Large intestine (tissue), 3 donors: ENCODE results near the gene ABI3. TPM values are rescaled to one million over a fixed set of nuclear protein-coding genes. Genes with fewer than 3 reads are reported as not detected.

Source experiments
- DNase-seq, 2 donors: peaks; one replicate each; pipeline versions ENCODE4 v3.0.0 to v3.0.0-alpha.2; 2013
- H3K27ac ChIP-seq: one replicate; pipeline ENCODE4 v1.5.1; 2013; ENCODE audit warnings: low read length
- H3K27me3 ChIP-seq: 2 replicates; pipeline ENCODE4 v1.6.1; 2013; ENCODE audit warnings: low read length; ENCODE audit not compliant: control insufficient read depth, insufficient read depth
- H3K36me3 ChIP-seq: 2 replicates; pipeline ENCODE4 v1.6.1; 2013; ENCODE audit warnings: low read length; ENCODE audit not compliant: control insufficient read depth, insufficient read depth
- H3K4me1 ChIP-seq: one replicate; pipeline ENCODE4 v1.6.1; 2013; ENCODE audit warnings: low read length; ENCODE audit not compliant: control insufficient read depth, insufficient read depth
- H3K4me3 ChIP-seq: one replicate; pipeline ENCODE4 v1.5.1; 2013; ENCODE audit warnings: low read length
- H3K9me3 ChIP-seq: one replicate; pipeline ENCODE4 v1.6.1; 2013; ENCODE audit warnings: mild to moderate bottlenecking, low read depth, low read length, moderate library complexity; ENCODE audit not compliant: control insufficient read depth
- WGBS: methylation state at CpG from one replicate; pipeline ENCODE4 v1.1.5; 2013; ENCODE audit warnings: low lambda C conversion rate; ENCODE audit not compliant: insufficient coverage; 5-methylcytosine and 5-hydroxymethylcytosine counted together
- polyA plus RNA-seq: library from polyadenylated mRNA; unstranded; fragments of 120-200 nt; gene quantifications from one replicate; pipeline ENCODE4 v1.2.1, GENCODE V29; 2013

Gene ABI3
- polyA plus RNA-seq, 1 donor = 9.3 TPM

GRCh38 chr17:49224997-49225337 lies 14.5 kb downstream of the ABI3 start:
- WGBS = no CpG with 5 or more reads among the region's 11 CpGs
- no peaks in the 10 kb centered on the region for H3K36me3 ChIP-seq
- DNase-seq = no peak
- peaks cover 12% of the 10 kb centered on the region for H3K4me1 ChIP-seq
- peaks cover 77% of the 10 kb centered on the region for H3K27me3 ChIP-seq
- no peak overlapping the region for H3K27ac ChIP-seq
- peaks cover 13% of the 10 kb centered on the region for H3K9me3 ChIP-seq
- H3K4me3 ChIP-seq = no peak overlapping the region

DNA sequence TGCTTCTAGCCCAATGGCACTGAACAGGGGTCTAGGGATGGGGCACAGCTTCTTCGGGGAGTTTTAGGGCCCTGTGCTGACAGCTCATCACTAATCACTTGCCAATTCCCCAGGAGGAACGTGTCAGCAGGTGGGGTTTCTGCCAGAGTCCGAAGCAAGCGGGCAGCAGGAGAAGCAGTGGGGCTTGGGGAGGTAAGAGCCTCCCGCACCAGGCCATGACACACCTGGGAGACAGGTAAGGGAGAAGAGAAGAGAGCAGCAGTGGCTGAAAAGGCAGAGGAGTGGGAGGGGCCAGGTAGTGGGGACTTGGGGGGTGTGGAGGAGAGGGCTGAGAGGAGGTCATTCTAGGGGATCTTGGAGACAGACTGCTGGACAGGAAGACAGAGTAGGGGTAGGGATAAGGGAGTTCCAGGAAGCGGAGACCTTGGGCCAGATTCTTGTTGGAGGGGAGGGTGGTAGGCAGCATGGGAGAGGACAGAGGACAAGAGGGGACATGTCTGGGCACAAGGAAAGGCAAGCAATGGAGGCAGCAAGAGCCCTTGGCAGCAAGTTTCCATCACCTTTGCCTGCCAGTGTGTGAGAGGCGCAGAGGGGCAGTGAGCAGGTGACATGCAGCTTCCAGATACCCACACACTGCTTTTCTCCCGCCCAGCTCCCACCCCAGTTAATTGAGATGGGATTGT lies 15.2 kb downstream of the ABI3 start:
- H3K9me3 ChIP-seq = peaks cover 16% of the 10 kb centered on the region
- no peak for DNase-seq
- peaks cover 83% of the 10 kb centered on the region for H3K27me3 ChIP-seq
- H3K4me1 ChIP-seq = peaks cover 17% of the 10 kb centered on the region
- H3K4me3 ChIP-seq = no peak overlapping the region
- no peak overlapping the region for H3K27ac ChIP-seq
- H3K36me3 ChIP-seq = no peaks in the 10 kb centered on the region
- WGBS = 80% methylated on average over 1 of the region's 8 CpGs

DNA sequence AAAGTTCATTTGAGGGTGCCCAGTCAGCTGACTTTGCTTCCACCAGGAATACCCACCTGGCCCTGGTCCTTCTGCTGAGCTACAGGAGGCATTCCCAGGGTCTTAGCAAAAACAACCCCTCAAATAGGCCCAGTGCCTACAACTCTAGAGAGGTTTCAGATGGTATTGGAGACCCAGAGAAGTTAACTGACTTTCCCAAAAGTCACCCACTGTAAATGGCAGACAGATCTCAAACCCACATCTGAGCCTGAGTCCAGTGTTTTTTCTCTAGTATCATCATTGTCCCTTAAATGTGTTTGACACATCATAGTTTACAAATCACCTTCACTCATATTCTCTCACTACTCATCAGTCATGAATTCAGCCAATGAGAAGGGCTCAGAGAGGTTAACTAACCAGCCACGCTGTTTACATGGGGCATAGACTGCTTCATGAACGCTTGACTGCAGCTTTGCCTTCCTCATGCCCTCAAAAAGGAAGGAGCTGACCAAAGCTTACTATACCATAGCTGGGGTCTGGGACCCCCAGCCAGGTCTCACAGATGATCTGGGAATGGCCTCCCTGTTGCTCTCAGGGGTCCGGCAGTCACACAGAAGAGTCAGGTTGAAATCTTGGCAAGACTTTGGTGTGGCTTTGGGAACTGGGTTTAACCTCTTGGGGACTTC lies 16.4 kb downstream of the ABI3 start:
- H3K27ac ChIP-seq = no peak overlapping the region
- H3K4me1 ChIP-seq = peaks cover 21% of the 10 kb centered on the region
- peaks cover 94% of the 10 kb centered on the region for H3K27me3 ChIP-seq
- H3K9me3 ChIP-seq = peaks cover 16% of the 10 kb centered on the region
- DNase-seq = no peak
- no peak overlapping the region for H3K4me3 ChIP-seq
- no CpG with 5 or more reads among the region's 3 CpGs for WGBS
- no peaks in the 10 kb centered on the region for H3K36me3 ChIP-seq

GRCh38 chr17:49227436-49228261 lies 17.1 kb downstream of the ABI3 start:
- DNase-seq = peak in 1 of 2 donors; percentile 44
- no CpG with 5 or more reads among the region's 5 CpGs for WGBS
- Histone ChIP-seq H3K4me3 (no peak overlapping the region), H3K27me3 (peaks cover 87% of the 10 kb centered on the region), H3K27ac (no peak overlapping the region), H3K36me3 (no peaks in the 10 kb centered on the region), H3K4me1 (peaks cover 21% of the 10 kb centered on the region), H3K9me3 (peaks cover 16% of the 10 kb centered on the region)

DNA sequence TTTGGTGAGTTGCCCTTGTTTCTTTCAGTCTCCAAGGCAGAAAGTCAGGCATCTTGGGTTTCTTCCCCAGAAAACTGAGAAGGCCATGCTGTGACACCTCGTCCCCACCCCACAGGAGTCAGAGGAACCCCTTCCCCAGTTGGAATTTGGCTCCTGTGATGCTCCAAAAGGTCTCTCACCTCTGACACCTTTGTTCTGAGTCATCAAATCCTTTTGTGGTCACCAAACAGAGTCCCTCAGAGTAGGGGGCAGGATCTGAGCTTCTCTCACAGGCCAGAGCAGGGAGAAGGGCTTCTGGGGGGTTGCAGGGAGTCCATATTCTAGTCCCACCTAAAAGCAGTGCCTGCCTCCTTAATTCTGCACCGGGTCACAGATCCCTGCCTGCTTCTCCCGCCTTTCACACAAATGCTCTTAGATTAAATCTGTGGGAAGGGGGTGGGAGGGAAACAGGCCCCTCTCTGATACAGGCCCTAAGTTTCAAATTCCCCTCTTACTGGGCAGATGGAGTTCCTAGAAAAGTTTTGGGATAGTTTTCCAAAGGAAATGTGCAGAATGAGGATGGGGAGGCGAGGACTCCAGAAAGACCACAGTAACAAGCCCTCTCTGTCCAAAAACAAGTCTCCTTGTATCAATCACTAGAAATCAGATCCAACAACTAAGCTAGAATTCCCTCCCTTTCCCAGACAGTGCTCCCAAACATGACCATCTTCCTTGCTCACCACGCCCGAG lies 18.7 kb downstream of the ABI3 start:
- Histone ChIP-seq H3K9me3 (peaks cover 13% of the 10 kb centered on the region), H3K27me3 (peaks cover 71% of the 10 kb centered on the region), H3K36me3 (no peaks in the 10 kb centered on the region), H3K27ac (no peak overlapping the region), H3K4me3 (no peak overlapping the region), H3K4me1 (peaks cover 14% of the 10 kb centered on the region)
- no peak for DNase-seq
- no CpG with 5 or more reads among the region's 6 CpGs for WGBS

DNA sequence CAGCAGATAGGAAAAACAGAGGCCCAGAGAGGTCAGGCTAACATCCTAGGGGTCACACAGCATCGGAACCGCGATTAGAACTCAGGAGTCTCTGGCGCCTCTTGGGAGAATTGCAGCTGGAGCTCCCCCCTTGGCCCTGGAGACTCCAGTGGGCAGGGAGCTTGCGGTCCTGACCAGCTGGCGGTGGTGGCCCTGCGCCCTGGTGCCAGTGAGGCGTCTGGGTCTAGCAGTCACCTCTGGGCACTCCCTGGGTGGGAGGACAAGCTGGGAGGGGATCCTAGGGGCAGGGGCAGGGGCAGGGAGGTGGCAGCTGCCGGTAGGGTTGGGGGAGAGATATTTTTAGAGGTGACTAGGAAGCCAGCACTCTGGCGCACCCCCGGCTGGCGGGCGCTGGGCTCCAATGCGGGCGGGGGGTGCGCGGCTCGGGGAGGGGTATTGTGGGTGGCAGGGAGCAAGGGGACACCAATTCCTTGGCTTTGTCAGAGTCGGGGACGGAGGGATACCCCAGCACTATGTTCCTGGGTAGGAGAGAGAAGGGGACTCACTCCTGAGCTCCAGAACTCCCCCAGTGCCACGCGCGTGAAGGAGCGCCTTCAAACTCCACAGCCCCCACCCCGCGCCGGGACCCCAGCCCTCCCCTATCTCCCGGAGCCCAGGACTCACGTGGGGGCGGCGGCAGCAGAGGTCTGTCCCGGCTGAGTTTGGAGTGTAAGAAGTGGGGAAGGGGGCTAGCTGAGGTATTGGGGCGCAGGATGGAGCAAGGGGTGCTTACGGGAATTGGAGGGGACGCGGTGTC lies 19.5 kb downstream of the ABI3 start:
- H3K36me3 ChIP-seq = no peaks in the 10 kb centered on the region
- peak overlapping the region; percentile 59 for H3K4me3 ChIP-seq
- whole genome bisulfite sequencing = no CpG with 5 or more reads among the region's 36 CpGs
- no peak overlapping the region for H3K27ac ChIP-seq
- peaks cover 6% of the 10 kb centered on the region for H3K9me3 ChIP-seq
- peaks cover 9% of the 10 kb centered on the region for H3K4me1 ChIP-seq
- peaks cover 64% of the 10 kb centered on the region for H3K27me3 ChIP-seq
- no peak for DNase-seq

GRCh38 chr17:49230636-49231562 lies 20.4 kb downstream of the ABI3 start, which contains the start of gene PHOSPHO1:
TSS of gene PHOSPHO1 (minus strand) at chr17:49230787. CDS start at chr17:49226691, 4,096 bp downstream.
- Histone ChIP-seq H3K27ac (no peak within 1 kb of the TSS), H3K27me3 (peaks cover 55% of the 10 kb centered on the region), H3K4me3 (peak within 1 kb of the TSS; percentile 59), H3K36me3 (no peaks in the 10 kb centered on the region), H3K9me3 (peaks cover 6% of the 10 kb centered on the region), H3K4me1 (peaks cover 9% of the 10 kb centered on the region)
- no CpG with 5 or more reads among the region's 58 CpGs for WGBS
- peak; percentile 76 to 78 for DNase-seq

GRCh38 chr17:49231563-49231894 lies 21.0 kb downstream of the ABI3 start:
- Histone ChIP-seq H3K4me3 (no peak overlapping the region), H3K27me3 (peaks cover 49% of the 10 kb centered on the region), H3K4me1 (peaks cover 9% of the 10 kb centered on the region), H3K27ac (no peak overlapping the region), H3K36me3 (no peaks in the 10 kb centered on the region), H3K9me3 (peaks cover 6% of the 10 kb centered on the region)
- no CpG with 5 or more reads among the region's 7 CpGs for WGBS
- DNase-seq = no peak

DNA sequence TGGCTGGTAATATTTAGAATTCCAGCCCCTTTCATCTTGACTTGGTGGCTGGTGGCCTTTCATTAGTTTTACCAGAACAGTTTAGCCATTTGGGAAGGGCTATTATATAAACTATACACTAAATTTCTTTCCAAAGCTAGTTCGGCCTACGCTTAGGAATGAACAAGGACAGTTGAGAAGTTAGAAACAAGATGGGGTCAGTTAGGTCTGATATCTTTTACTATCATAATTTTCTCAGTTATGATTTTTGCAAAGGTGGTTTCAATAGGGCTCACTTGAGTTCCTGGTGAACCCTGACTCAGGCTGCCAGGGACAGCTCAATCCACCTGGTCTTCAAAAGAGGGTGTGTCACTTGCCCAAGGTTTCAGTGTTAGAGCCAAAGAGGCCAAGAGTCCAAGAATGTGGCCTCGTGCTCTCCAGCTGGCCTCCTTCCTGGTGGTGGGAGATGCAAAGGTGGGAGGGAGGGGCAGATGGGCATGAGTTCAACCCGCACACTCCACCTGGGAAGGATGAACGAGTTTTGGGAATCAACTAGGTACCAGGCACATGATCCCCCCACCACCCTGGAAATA lies 24.1 kb downstream of the ABI3 start:
- H3K4me3 ChIP-seq = no peak overlapping the region
- peaks cover 22% of the 10 kb centered on the region for H3K27me3 ChIP-seq
- peaks cover 13% of the 10 kb centered on the region for H3K4me1 ChIP-seq
- DNase-seq = peak in 1 of 2 donors; percentile 55
- H3K36me3 ChIP-seq = no peaks in the 10 kb centered on the region
- WGBS = 100% methylated on average over 2 of the region's 5 CpGs
- peaks cover 6% of the 10 kb centered on the region for H3K9me3 ChIP-seq
- H3K27ac ChIP-seq = no peak overlapping the region
